ENCODE results near the gene PPFIBP1. TPM values are rescaled to one million over a fixed set of nuclear protein-coding genes. Genes with fewer than 3 reads are reported as not detected.

Gene PPFIBP1
- total and polyA plus RNA-seq, 2 of the 4 experiments (the other 2 are of a cell fraction) = 30.4 to 72.2 TPM

DNA sequence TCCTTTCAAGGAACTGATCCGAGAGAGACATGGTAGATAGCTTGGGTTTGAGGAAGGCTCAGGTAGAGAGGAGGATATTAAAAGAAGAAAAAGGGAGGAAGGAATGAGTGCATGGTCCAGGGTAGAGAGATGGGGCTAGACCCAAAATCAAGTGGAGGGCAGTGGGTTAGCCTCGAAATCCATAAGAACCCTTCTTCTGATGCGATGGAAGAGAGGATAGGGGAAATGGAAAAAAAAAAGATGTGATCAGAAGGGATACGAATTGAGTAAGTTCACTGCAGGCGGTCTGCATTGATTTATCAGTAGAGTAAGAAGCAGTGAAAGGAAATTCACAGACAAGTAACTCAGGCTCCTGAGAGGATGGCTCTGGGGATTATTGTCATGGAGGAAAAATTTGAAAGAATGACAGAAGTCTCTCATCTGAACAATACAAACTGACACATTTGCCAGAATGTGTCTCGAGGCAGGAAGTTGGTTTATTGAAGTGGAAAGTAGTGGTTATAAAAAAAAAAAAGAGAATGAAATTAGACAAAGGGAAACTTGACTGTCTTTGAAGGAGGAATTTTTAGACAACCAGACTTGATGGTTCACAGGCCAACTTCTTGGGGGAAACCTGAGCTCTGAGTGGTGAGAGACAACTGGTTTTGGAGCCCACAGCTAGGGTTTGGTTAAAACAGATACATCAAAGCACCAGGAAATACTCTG lies 10.2 kb downstream of the PPFIBP1 start:
- POLR2A ChIA-PET (ENCODE audit: unreplicated experiment) = no interaction called here
- H3K4me3 ChIP-seq (ENCODE audit: insufficient read depth, low read depth, low read length) = no peak overlapping the region

More for the DNA sequence above, 10.2 kb downstream of the PPFIBP1 start:
- 97 to 100% methylated on average over 1 to 5 of the region's 6 CpGs for WGBS, 2 experiments (ENCODE audit: extremely low coverage in 2 of 2, insufficient read length in 1 of 2)
- BruUV-seq (replicated peaks) = no TSS peak
- no peak for ATAC-seq (ENCODE audit: low read depth)
- no peak overlapping the region for H4K8ac ChIP-seq (ENCODE audit: low read depth in 2 of 2, low read length in 2 of 2)
- peaks cover 2% of the 10 kb centered on the region; the same call in 1 of the 2 replicates for H3K36me3 ChIP-seq (ENCODE audit: control insufficient read depth, insufficient read depth, low read length)
- no peak overlapping the region for H3K23ac ChIP-seq (ENCODE audit: low read depth, low read length)
- peaks cover 54% of the 10 kb centered on the region; the same call in 1 of the 2 replicates for H4K20me1 ChIP-seq (ENCODE audit: insufficient read depth, low read length)
- no peak overlapping the region; the same call in 1 of the 2 replicates for H3K14ac ChIP-seq (replicated peaks; ENCODE audit: low read depth, low read length)
- intact Hi-C loops (cut with micrococcal nuclease) (no loop called here), in situ Hi-C loops (cut with MboI; ENCODE audit: low sequenced_read_pairs) (no loop called here), dilution Hi-C loops (cut with HindIII; ENCODE audit: low sequenced_read_pairs, unreplicated experiment) (no loop called here)
- no peak overlapping the region for H3K27ac ChIP-seq (ENCODE audit: insufficient read depth, low read length)
- DNase-seq = no peak
- no peak overlapping the region for H2AFZ ChIP-seq (replicated peaks; ENCODE audit: low read length, poor library complexity)
- no peak overlapping the region for H2BK5ac ChIP-seq (ENCODE audit: low read depth, low read length, poor library complexity, severe bottlenecking)
- no peak overlapping the region for H2AK9ac ChIP-seq (replicated peaks; ENCODE audit: low read depth, low read length, poor library complexity)
- H2BK120ac ChIP-seq (ENCODE audit: low read depth, low read length) = no peak overlapping the region
- no peak overlapping the region for H2AK5ac ChIP-seq (ENCODE audit: low read depth, low read length)
- peaks cover 9% of the 10 kb centered on the region for H3K4me1 ChIP-seq (ENCODE audit: control insufficient read depth, insufficient read depth, low read length)
- peaks cover 17% of the 10 kb centered on the region for H3K9me1 ChIP-seq (ENCODE audit: insufficient read depth, low read length)
- H4K91ac ChIP-seq (ENCODE audit: insufficient read depth, low read depth, low read length) = no peak overlapping the region
- no peak overlapping the region for H3K4ac ChIP-seq (ENCODE audit: low read depth, low read length)
- H3K9me3 ChIP-seq (ENCODE audit: control insufficient read depth, insufficient read depth, low read length) = no peaks in the 10 kb centered on the region
- TF ChIP-seq RFX5 (IDR thresholded peaks at IDR 0.05; ENCODE audit: low read depth, low read length) = no peak
- H3K27me3 ChIP-seq (ENCODE audit: control insufficient read depth, insufficient read depth, low read length) = no peaks in the 10 kb centered on the region
- H4K5ac ChIP-seq (ENCODE audit: low read depth, low read length) = no peak overlapping the region
- H3K4me2 ChIP-seq (ENCODE audit: low read depth, low read length) = no peak overlapping the region
- no peak overlapping the region for H3K18ac ChIP-seq (ENCODE audit: low read depth, low read length)
- peaks cover 56 to 91% of the 10 kb centered on the region in 2 experiments for H3K79me1 ChIP-seq (ENCODE audit: low read depth in 1 of 2, low read length in 2 of 2)
- H3K9ac ChIP-seq (ENCODE audit: low read depth, low read length) = no peak overlapping the region
- H3K56ac ChIP-seq (ENCODE audit: extremely low read depth, insufficient read depth, low read length) = no peak overlapping the region
- CTCF ChIA-PET = no interaction called here
- H2BK15ac ChIP-seq (ENCODE audit: low read depth, low read length) = no peak overlapping the region
- H2BK20ac ChIP-seq (ENCODE audit: low read depth, low read length) = no peak overlapping the region

Measured in IMR-90 (cell line).